ENCODE data around the gene FBXW2. TPM values are rescaled to one million over a fixed set of nuclear protein-coding genes. Genes with fewer than 3 reads are reported as not detected.

The FBXW2 gene
- total RNA-seq, 2 experiments from 2014 or later: 70.9 to 83.3 TPM

GRCh38 chr9:120716483-120716882 is 76.7 kb downstream of the FBXW2 start:
- no peaks in the 10 kb centered on the region for H3K27me3 Mint-ChIP-seq
- ChIA-PET POLR2A (no interaction called here), CTCF (interaction anchor here (0.6 to 1.6 kb wide), 3 partner anchors 8 to 128 kb away, joined by 4 to 6 read pairs (median 4); no protein-coding TSS in a partner anchor)
- no peaks in the 10 kb centered on the region for H3K9me3 Mint-ChIP-seq
- H3K4me1 Mint-ChIP-seq: peaks cover 26% of the 10 kb centered on the region
- no peaks in the 10 kb centered on the region for H3K36me3 Mint-ChIP-seq (ENCODE audit: low read depth)
- H3K27ac Mint-ChIP-seq: peak overlapping the region; percentile 29
- no peak overlapping the region for H3K4me3 Mint-ChIP-seq
- DNase-seq: no peak

GRCh38 chr9:120715389-120715924 is 77.8 kb downstream of the FBXW2 start:
- Mint-ChIP-seq H3K4me3 (peak overlapping the region; percentile 81), H3K27me3 (no peaks in the 10 kb centered on the region), H3K9me3 (no peaks in the 10 kb centered on the region), H3K36me3 (ENCODE audit: low read depth) (no peaks in the 10 kb centered on the region), H3K27ac (peak overlapping the region; percentile 89), H3K4me1 (peaks cover 36% of the 10 kb centered on the region)
- DNase-seq: no peak
- ChIA-PET CTCF (interaction anchor here (0.8 to 1.7 kb wide), 4 partner anchors 8 to 497 kb away, joined by 3 to 12 read pairs (median 4); no protein-coding TSS in a partner anchor), POLR2A (no interaction called here)

- DNase-seq: no peak
- Mint-ChIP-seq H3K27me3 (no peaks in the 10 kb centered on the region), H3K27ac (peak overlapping the region; percentile 89), H3K4me1 (peaks cover 40% of the 10 kb centered on the region), H3K9me3 (no peaks in the 10 kb centered on the region), H3K36me3 (ENCODE audit: low read depth) (no peaks in the 10 kb centered on the region), H3K4me3 (peak overlapping the region; percentile 81)
- CTCF ChIA-PET: interaction anchor here (0.8 to 1.7 kb wide), 4 partner anchors 8 to 498 kb away, joined by 3 to 12 read pairs (median 4); no protein-coding TSS in a partner anchor
- POLR2A ChIA-PET: no interaction called here
These were observed 78.3 kb downstream of the FBXW2 start for GRCh38 chr9:120714846-120715388.

- Mint-ChIP-seq H3K4me1 (peaks cover 42% of the 10 kb centered on the region), H3K4me3 (peak within 1 kb of the TSS; percentile 85), H3K27ac (peak within 1 kb of the TSS; percentile 89), H3K9me3 (no peaks in the 10 kb centered on the region), H3K36me3 (ENCODE audit: low read depth) (no peaks in the 10 kb centered on the region), H3K27me3 (no peaks in the 10 kb centered on the region)
- ChIA-PET POLR2A (interaction anchor here (0.5 kb wide), 1 partner anchor 94 kb away, joined by 3 read pairs; no protein-coding TSS in a partner anchor), CTCF (interaction anchor here (0.6 to 1.7 kb wide), 4 partner anchors 9 to 41 kb away, joined by 3 to 12 read pairs (median 4); no protein-coding TSS in a partner anchor)
- peak; percentile 98 for DNase-seq
These were observed 78.9 kb downstream of the FBXW2 start, which contains the start of gene MEGF9 for GRCh38 chr9:120714088-120714845. TSS of gene MEGF9 (minus strand) at chr9:120714470. CDS start at chr9:120714358, 112 bp downstream.

GRCh38 chr9:120713257-120714087 is 79.7 kb downstream of the FBXW2 start:
- no peaks in the 10 kb centered on the region for H3K9me3 Mint-ChIP-seq

GRCh38 chr9:120712539-120713031 is 80.6 kb downstream of the FBXW2 start:
- Mint-ChIP-seq H3K4me3 (peak overlapping the region; percentile 85), H3K4me1 (peaks cover 46% of the 10 kb centered on the region), H3K36me3 (ENCODE audit: low read depth) (no peaks in the 10 kb centered on the region), H3K9me3 (no peaks in the 10 kb centered on the region), H3K27me3 (no peaks in the 10 kb centered on the region), H3K27ac (peak overlapping the region; percentile 86)
- no peak for DNase-seq
- ChIA-PET POLR2A (no interaction called here), CTCF (interaction anchor here (1.1 kb wide), 1 partner anchor 17 kb away, joined by 4 read pairs; no protein-coding TSS in a partner anchor)

More at GRCh38 chr9:120713257-120714087, 79.7 kb downstream of the FBXW2 start:
- Mint-ChIP-seq H3K36me3 (ENCODE audit: low read depth) (no peaks in the 10 kb centered on the region), H3K27ac (peak overlapping the region; percentile 86), H3K4me1 (peaks cover 46% of the 10 kb centered on the region), H3K4me3 (peak overlapping the region; percentile 85), H3K27me3 (no peaks in the 10 kb centered on the region)
- ChIA-PET POLR2A (no interaction called here), CTCF (interaction anchor here (1.1 kb wide), 1 partner anchor 16 kb away, joined by 4 read pairs; no protein-coding TSS in a partner anchor)
- peak; percentile 17 for DNase-seq

GRCh38 chr9:120711841-120712538 is 81.2 kb downstream of the FBXW2 start:
- POLR2A ChIA-PET: no interaction called here
- Mint-ChIP-seq H3K27me3 (no peaks in the 10 kb centered on the region), H3K4me1 (peaks cover 46% of the 10 kb centered on the region), H3K4me3 (peak overlapping the region; percentile 85), H3K27ac (peak overlapping the region; percentile 86), H3K9me3 (no peaks in the 10 kb centered on the region), H3K36me3 (ENCODE audit: low read depth) (no peaks in the 10 kb centered on the region)
- peak; percentile 9 for DNase-seq
- CTCF ChIA-PET: interaction anchor here (1.1 kb wide), 1 partner anchor 18 kb away, joined by 4 read pairs; no protein-coding TSS in a partner anchor

GRCh38 chr9:120711354-120711753 is 81.9 kb downstream of the FBXW2 start:
- Mint-ChIP-seq H3K27me3 (no peaks in the 10 kb centered on the region), H3K4me3 (no peak overlapping the region), H3K27ac (peak overlapping the region; percentile 86), H3K4me1 (peaks cover 46% of the 10 kb centered on the region), H3K9me3 (no peaks in the 10 kb centered on the region), H3K36me3 (ENCODE audit: low read depth) (no peaks in the 10 kb centered on the region)
- ChIA-PET CTCF (no interaction called here), POLR2A (no interaction called here)
- no peak for DNase-seq

- ChIA-PET CTCF (no interaction called here), POLR2A (no interaction called here)
- DNase-seq: peak; percentile 44
- H3K27ac Mint-ChIP-seq: peak overlapping the region; percentile 86
- H3K9me3 Mint-ChIP-seq: no peaks in the 10 kb centered on the region
- no peaks in the 10 kb centered on the region for H3K27me3 Mint-ChIP-seq
- H3K36me3 Mint-ChIP-seq (ENCODE audit: low read depth): no peaks in the 10 kb centered on the region
- peak overlapping the region; percentile 67 for H3K4me3 Mint-ChIP-seq
- peaks cover 43% of the 10 kb centered on the region for H3K4me1 Mint-ChIP-seq
These were observed 82.9 kb downstream of the FBXW2 start for GRCh38 chr9:120710110-120710981.

- H3K36me3 Mint-ChIP-seq (ENCODE audit: low read depth): peaks cover 5% of the 10 kb centered on the region
- no peaks in the 10 kb centered on the region for H3K27me3 Mint-ChIP-seq
- ChIA-PET POLR2A (interaction anchor here (0.6 kb wide), 1 partner anchor 182 kb away, joined by 4 read pairs; no protein-coding TSS in a partner anchor), CTCF (interaction anchor here (1.1 to 1.9 kb wide), 2 partner anchors 9 to 23 kb away, joined by 4 to 6 read pairs; no protein-coding TSS in a partner anchor)
- DNase-seq: no peak
- H3K4me1 Mint-ChIP-seq: peaks cover 40% of the 10 kb centered on the region
- H3K9me3 Mint-ChIP-seq: no peaks in the 10 kb centered on the region
- H3K4me3 Mint-ChIP-seq: no peak overlapping the region
- H3K27ac Mint-ChIP-seq: no peak overlapping the region
These were observed 84.5 kb downstream of the FBXW2 start for GRCh38 chr9:120708526-120709224.

All from activated CD4-positive, alpha-beta T cell treated with anti-CD3 and anti-CD28 coated beads, Interleukin-2, amount 10 ng/mL, durations not matched to agents 7 days and 5 days (primary cell).